Testis (tissue), 2 donors: ENCODE measurements around the gene SKOR2.

Experiments
- POLR2A ChIP-seq: fragments of 450-650 bp; IDR thresholded peaks from one replicate; pipeline ENCODE4 v1.6.1; 2017; ENCODE audit warnings: antibody characterized with exemption, mild to moderate bottlenecking, moderate library complexity
- TF ChIP-seq, protein P1 (sequence below), 3 experiments: fragments of 450-650 bp in 2 of 3; fragments of 200-600 bp in 1 of 3; sonication (generic) in 1 of 3; IDR thresholded peaks; one replicate each; pipeline ENCODE4 v1.5.1; 2016 to 2019; ENCODE audit warnings: antibody characterized with exemption in 3 of 3, mild to moderate bottlenecking in 2 of 3, moderate library complexity in 1 of 3

DNA sequence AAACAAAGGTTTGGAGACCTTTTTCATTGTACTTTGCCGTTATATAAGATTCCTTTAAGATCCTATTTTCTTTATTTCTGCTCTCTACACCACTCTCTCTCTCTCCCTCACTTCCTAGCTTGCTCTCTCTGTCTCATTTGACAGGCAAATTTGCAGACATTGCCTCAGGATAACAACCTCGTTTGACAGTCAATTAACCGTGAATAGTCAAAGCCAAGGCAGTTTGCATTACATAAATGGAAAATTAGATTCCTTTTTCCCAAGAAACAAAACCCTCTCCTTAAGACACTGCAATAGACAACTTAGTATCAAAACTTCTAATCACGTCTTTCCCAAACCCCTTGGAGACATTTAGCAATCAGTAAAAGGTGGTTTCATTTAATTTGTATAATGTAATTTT is 7.4 kb downstream of the SKOR2 start:
- TF ChIP-seq, protein P1, sequence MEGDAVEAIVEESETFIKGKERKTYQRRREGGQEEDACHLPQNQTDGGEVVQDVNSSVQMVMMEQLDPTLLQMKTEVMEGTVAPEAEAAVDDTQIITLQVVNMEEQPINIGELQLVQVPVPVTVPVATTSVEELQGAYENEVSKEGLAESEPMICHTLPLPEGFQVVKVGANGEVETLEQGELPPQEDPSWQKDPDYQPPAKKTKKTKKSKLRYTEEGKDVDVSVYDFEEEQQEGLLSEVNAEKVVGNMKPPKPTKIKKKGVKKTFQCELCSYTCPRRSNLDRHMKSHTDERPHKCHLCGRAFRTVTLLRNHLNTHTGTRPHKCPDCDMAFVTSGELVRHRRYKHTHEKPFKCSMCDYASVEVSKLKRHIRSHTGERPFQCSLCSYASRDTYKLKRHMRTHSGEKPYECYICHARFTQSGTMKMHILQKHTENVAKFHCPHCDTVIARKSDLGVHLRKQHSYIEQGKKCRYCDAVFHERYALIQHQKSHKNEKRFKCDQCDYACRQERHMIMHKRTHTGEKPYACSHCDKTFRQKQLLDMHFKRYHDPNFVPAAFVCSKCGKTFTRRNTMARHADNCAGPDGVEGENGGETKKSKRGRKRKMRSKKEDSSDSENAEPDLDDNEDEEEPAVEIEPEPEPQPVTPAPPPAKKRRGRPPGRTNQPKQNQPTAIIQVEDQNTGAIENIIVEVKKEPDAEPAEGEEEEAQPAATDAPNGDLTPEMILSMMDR (IDR thresholded peaks at IDR 0.05) = no peak
- TF ChIP-seq POLR2A = no peak
